Transverse colon (tissue), 4 donors: ENCODE data around the gene LYPD3.

Experiments used
- EP300 ChIP-seq: sonication (generic); formaldehyde crosslinking; IDR thresholded peaks from one replicate; pipeline ENCODE4 v1.6.1; 2017; ENCODE audit warnings: antibody characterized with exemption, low read depth
- POLR2AphosphoS5 ChIP-seq, 3 donors: sonication (generic); formaldehyde crosslinking; IDR thresholded peaks; one replicate each; pipeline ENCODE4 v1.6.1; 2016; ENCODE audit warnings: antibody characterized with exemption in 3 of 3
- TF ChIP-seq, protein P1 (sequence below), 5 experiments: fragments of 200-600 bp in 3 of 5; fragments of 450-650 bp in 2 of 5; sonication (generic) in 3 of 5; IDR thresholded peaks; 1 replicate in 2 of 5; 2 replicates in 3 of 5; pipeline ENCODE4 v1.5.1; 2016 to 2017; ENCODE audit warnings: antibody characterized with exemption in 5 of 5, inconsistent platforms in 3 of 5, mild to moderate bottlenecking in 2 of 5, moderate library complexity in 1 of 5

DNA sequence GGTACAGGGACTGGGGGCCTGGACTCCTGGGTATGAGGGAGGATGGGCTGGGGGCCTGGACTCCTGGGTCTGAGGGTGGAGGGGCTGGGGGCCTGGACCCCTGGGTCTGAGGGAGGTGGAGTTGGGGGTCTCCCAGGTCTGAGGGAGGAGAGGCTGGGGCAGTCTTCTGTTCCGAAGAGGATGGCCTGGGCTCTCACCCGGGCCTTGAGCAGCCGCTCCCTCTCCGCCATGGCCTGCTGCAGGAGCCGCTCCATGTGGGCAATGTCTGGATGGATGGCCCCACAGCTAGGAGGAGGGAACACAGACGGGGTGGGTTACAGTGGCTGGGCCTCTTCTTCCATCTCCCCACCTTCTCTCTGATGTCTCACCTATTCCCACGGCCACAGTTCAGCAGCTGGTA lies 21.0 kb upstream of the LYPD3 start:
- TF ChIP-seq, protein P1, sequence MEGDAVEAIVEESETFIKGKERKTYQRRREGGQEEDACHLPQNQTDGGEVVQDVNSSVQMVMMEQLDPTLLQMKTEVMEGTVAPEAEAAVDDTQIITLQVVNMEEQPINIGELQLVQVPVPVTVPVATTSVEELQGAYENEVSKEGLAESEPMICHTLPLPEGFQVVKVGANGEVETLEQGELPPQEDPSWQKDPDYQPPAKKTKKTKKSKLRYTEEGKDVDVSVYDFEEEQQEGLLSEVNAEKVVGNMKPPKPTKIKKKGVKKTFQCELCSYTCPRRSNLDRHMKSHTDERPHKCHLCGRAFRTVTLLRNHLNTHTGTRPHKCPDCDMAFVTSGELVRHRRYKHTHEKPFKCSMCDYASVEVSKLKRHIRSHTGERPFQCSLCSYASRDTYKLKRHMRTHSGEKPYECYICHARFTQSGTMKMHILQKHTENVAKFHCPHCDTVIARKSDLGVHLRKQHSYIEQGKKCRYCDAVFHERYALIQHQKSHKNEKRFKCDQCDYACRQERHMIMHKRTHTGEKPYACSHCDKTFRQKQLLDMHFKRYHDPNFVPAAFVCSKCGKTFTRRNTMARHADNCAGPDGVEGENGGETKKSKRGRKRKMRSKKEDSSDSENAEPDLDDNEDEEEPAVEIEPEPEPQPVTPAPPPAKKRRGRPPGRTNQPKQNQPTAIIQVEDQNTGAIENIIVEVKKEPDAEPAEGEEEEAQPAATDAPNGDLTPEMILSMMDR (IDR thresholded peaks at IDR 0.05), result no peak
- no peak for TF ChIP-seq POLR2AphosphoS5 (IDR thresholded peaks at IDR 0.05)
- no peak for TF ChIP-seq EP300
